Ovary (tissue), 9 donors: Measurements from ENCODE around the gene HNRNPU. TPM values are rescaled to one million over a fixed set of nuclear protein-coding genes. Genes with fewer than 3 reads are reported as not detected.

Experiments used
- DNase-seq, 5 donors: peaks; one replicate each; pipeline ENCODE4 v3.0.0-alpha.2; 2019 to 2020
- H3K27ac ChIP-seq, 2 donors: fragments of 200-600 bp; one replicate each; pipeline versions ENCODE4 v1.5.1 to v1.8.0; 2019 to 2022
- H3K27me3 ChIP-seq: fragments of 200-600 bp; one replicate; pipeline ENCODE4 v1.8.0; 2022
- H3K36me3 ChIP-seq: fragments of 200-600 bp; sonication (generic); one replicate; pipeline ENCODE4 v1.5.1; 2019
- H3K4me1 ChIP-seq: one replicate; pipeline ENCODE4 v1.8.1; 2013; ENCODE audit warnings: mild to moderate bottlenecking, moderate library complexity; ENCODE audit not compliant: insufficient read depth
- H3K4me3 ChIP-seq: fragments of 200-600 bp; sonication (generic); one replicate; pipeline ENCODE4 v1.5.1; 2017
- H3K9me3 ChIP-seq, 2 donors: fragments of 200-600 bp in 1 of 2; sonication (generic) in 1 of 2; one replicate each; pipeline versions ENCODE4 v1.5.1 to v1.8.1; 2013 to 2019; ENCODE audit warnings: mild to moderate bottlenecking in 1 of 2, moderate library complexity in 1 of 2
- CTCF ChIP-seq, 3 donors: fragments of 450-650 bp in 2 of 3; fragments of 200-600 bp in 1 of 3; IDR thresholded peaks; one replicate each; pipeline versions ENCODE4 v1.5.1 to v1.8.0; 2016 to 2022; ENCODE audit warnings: antibody characterized with exemption in 3 of 3, mild to moderate bottlenecking in 1 of 3
- EP300 ChIP-seq: sonication (generic); formaldehyde crosslinking; IDR thresholded peaks from one replicate; pipeline ENCODE4 v1.6.1; 2017; ENCODE audit warnings: antibody characterized with exemption
- POLR2A ChIP-seq: fragments of 450-650 bp; IDR thresholded peaks from one replicate; pipeline ENCODE4 v1.6.1; 2017; ENCODE audit warnings: antibody characterized with exemption, mild to moderate bottlenecking, moderate library complexity
- WGBS, 3 donors: extraction: QIAGEN DNeasy Blood & Tissue Kit in 1 of 3; methylation state at CpG; one replicate each; pipeline versions ENCODE4 v1.1.5 to v1.1.7; 2013 to 2017; 5-methylcytosine and 5-hydroxymethylcytosine counted together
- intact Hi-C, 4 donors: fragments of 100-400 bp; cut with DNase I; formaldehyde crosslinking; loops; one replicate each; pipeline versions ENCODE4 v1.11.0 to v1.15.1; 2022 to 2023
- polyA plus RNA-seq, 2 donors: library from polyadenylated mRNA; stranded (reverse); fragments of 200-250 nt in 1 of 2; fragments of 350-450 nt in 1 of 2; fragmentation: Illumina TruSeq in 1 of 2; extraction: RNeasy Lipid Tissue Mini Kit (QIAGEN cat#74804) in 1 of 2; gene quantifications; one replicate each; pipeline ENCODE4 v1.2.3, GENCODE V29; 2013 to 2014
- total RNA-seq, 7 donors: library from RNA; depleted of rRNA in 2 of 7; stranded (reverse); fragments of >200 nt in 2 of 7; fragmentation: NEBNext Ultra II Directional in 3 of 7; extraction: Animal tissue kit (Norgen Biotek cat#: 25700) in 3 of 7; gene quantifications; one replicate each; pipeline versions ENCODE4 v1.1.0 to v1.2.4, GENCODE V29; 2016 to 2023
- donor health status: DM: no; HTN: no; CAD: no; lungs with moderate emphysema.
- donor health status: DM: no; HTN: no; CAD: no.
- donor health status: Bipolar disorder and iron deficiency.
- donor health status: DM: yes; HTN: yes; CAD: no.
- donor health status: DM: no; HTN: no; CAD: no.
- donor health status: DM: yes; HTN: yes; CAD: no.

Gene HNRNPU
- total and polyA plus RNA-seq, 9 donors, result 163 to 408 (median 314) TPM

- H3K27ac ChIP-seq, result no peak overlapping the region
- H3K9me3 ChIP-seq, result no peaks in the 10 kb centered on the region
- TF ChIP-seq EP300, result no peak
- TF ChIP-seq POLR2A, result no peak
- no peak for TF ChIP-seq CTCF (IDR thresholded peaks at IDR 0.05)
- H3K36me3 ChIP-seq, result no peaks in the 10 kb centered on the region
- DNase-seq, result no peak
- H3K4me3 ChIP-seq, result no peak overlapping the region
- intact Hi-C loops, result no loop called here
- H3K27me3 ChIP-seq, result no peaks in the 10 kb centered on the region
- 84 to 90% (median 86%) methylated on average over 9 of the region's 9 CpGs for WGBS, 3 donors
- peaks cover 4% of the 10 kb centered on the region for H3K4me1 ChIP-seq
These were observed 22.9 kb downstream of the HNRNPU start for GRCh38 chr1:244841273-244841927.

GRCh38 chr1:244840219-244840794 is 24.0 kb downstream of the HNRNPU start:
- peaks cover 4% of the 10 kb centered on the region for H3K4me1 ChIP-seq
- no peaks in the 10 kb centered on the region for H3K36me3 ChIP-seq
- H3K9me3 ChIP-seq, result no peaks in the 10 kb centered on the region
- H3K4me3 ChIP-seq, result no peak overlapping the region
- DNase-seq, result no peak
- WGBS, 3 donors, result 40 to 47% (median 46%) methylated on average over 5 of the region's 5 CpGs
- TF ChIP-seq POLR2A, result no peak
- no peak for TF ChIP-seq CTCF (IDR thresholded peaks at IDR 0.05)
- no peak for TF ChIP-seq EP300
- H3K27me3 ChIP-seq, result no peaks in the 10 kb centered on the region
- intact Hi-C loops, result no loop called here
- H3K27ac ChIP-seq, result no peak overlapping the region

GRCh38 chr1:244839656-244840055 is 24.7 kb downstream of the HNRNPU start:
- no peaks in the 10 kb centered on the region for H3K36me3 ChIP-seq
- no peaks in the 10 kb centered on the region for H3K27me3 ChIP-seq
- DNase-seq, result no peak
- intact Hi-C loops, result loop anchor here in 2 of 4 donors (10.0 kb wide), 2 partner anchors 135 to 1725 kb away; partner anchors contain the start of genes CNST (in 1 of the 2) and TFB2M (in 1 of the 2)
- WGBS, 3 donors, result 50 to 58% (median 50%) methylated on average over 2 of the region's 2 CpGs
- H3K4me1 ChIP-seq, result peaks cover 4% of the 10 kb centered on the region
- H3K4me3 ChIP-seq, result no peak overlapping the region
- no peaks in the 10 kb centered on the region for H3K9me3 ChIP-seq
- no peak overlapping the region for H3K27ac ChIP-seq
- TF ChIP-seq CTCF (IDR thresholded peaks at IDR 0.05) (no peak), EP300 (no peak), POLR2A (no peak)

GRCh38 chr1:244837597-244838258 is 26.6 kb downstream of the HNRNPU start:
- H3K27me3 ChIP-seq, result no peaks in the 10 kb centered on the region
- TF ChIP-seq CTCF (IDR thresholded peaks at IDR 0.05) (no peak), POLR2A (no peak), EP300 (no peak)
- DNase-seq, result no peak
- no peak overlapping the region for H3K4me3 ChIP-seq
- H3K27ac ChIP-seq, result no peak overlapping the region
- intact Hi-C loops, result loop anchor here in 2 of 4 donors (10.0 kb wide), 2 partner anchors 137 to 1727 kb away; partner anchors contain the start of genes CNST (in 1 of the 2) and TFB2M (in 1 of the 2)
- WGBS, 3 donors, result 56 to 69% (median 61%) methylated on average over 5 of the region's 5 CpGs
- H3K4me1 ChIP-seq, result peaks cover 4% of the 10 kb centered on the region
- no peaks in the 10 kb centered on the region for H3K9me3 ChIP-seq
- no peaks in the 10 kb centered on the region for H3K36me3 ChIP-seq
